Suprapubic skin (tissue), 3 donors: ENCODE measurements around the gene ACAT2.

Experiments used
- CTCF ChIP-seq, 2 donors: fragments of 200-600 bp in 1 of 2; fragments of 450-650 bp in 1 of 2; sonication (generic) in 1 of 2; IDR thresholded peaks; one replicate each; pipeline ENCODE4 v1.5.1; 2016 to 2019; ENCODE audit warnings: antibody characterized with exemption in 2 of 2, mild to moderate bottlenecking in 1 of 2, moderate library complexity in 1 of 2
- EP300 ChIP-seq: sonication (generic); formaldehyde crosslinking; IDR thresholded peaks from one replicate; pipeline ENCODE4 v1.6.1; 2017; ENCODE audit warnings: antibody characterized with exemption

- no peak for TF ChIP-seq CTCF (IDR thresholded peaks at IDR 0.05)
- no peak for TF ChIP-seq EP300
These were observed 28.5 kb downstream of the ACAT2 start, which contains the start of gene MRPL18 for GRCh38 chr6:159790149-159790955.
